ENCODE measurements around the gene HOXB4.

HOXB4 gene

GRCh38 chr17:48577946-48578615 is at the start of gene HOXB4:
Gene HOXB4, minus strand, starts transcription at chr17:48578350. Its CDS starts 31 bp downstream, at chr17:48578319.
- DNase-seq, result peak; percentile 32

GRCh38 chr17:48627118-48627597 is 49.0 kb upstream of the HOXB4 start:
- DNase-seq, result no peak

DNA sequence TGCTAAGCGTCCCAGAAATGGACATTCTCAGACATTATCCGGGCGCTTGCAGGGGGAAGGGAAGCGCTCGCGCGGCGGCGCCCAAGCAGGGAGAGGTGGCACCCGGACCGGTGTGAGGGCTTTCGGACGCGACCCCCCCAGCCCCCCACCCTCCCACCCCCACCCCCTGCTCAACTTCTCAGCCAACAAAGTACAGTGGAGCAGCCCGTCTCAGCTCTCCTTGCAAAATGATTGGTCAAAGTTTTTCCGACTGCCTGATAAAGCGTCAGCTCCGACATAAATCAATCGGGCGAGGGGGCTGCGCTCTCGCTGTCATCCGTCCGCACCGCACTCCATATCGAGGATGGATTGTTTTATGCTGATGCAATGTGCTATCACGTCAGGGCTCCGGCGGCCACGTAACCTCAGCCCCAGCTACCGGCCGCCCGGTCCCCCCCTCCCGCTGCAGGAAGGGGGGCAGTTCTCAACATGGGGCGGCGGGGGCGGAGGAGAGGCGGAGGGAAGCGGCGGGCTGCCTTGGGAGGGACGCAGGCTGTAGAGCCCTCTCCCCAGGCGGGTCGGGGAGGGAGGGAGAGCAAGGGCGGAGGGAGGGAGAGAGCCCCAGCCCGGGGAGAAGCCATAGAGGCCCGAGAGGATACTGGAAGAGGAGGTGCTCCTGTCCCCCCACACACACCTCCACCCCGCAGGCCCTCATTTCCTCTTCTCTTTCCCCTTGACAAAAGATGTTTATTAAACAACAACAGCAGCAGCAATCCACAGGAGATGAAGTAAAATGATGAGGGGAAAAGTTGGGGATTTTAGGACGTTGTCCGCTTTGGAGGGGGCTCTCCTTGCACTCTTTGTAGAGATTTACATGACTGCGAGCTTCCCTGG is 48.3 kb upstream of the HOXB4 start, which contains the start of gene HOXB9:
TSS of gene HOXB9 (minus strand) at position 114 of the 873 bp plus-strand sequence. CDS start at position 25, 89 bp downstream.
- peak; percentile 28 for DNase-seq

- DNase-seq, result peak; percentile 50
Observed at GRCh38 chr17:48625495-48626244, 47.5 kb upstream of the HOXB4 start.

- DNase-seq, result peak; percentile 33
Observed at GRCh38 chr17:48624544-48625494, 46.7 kb upstream of the HOXB4 start.

- DNase-seq, result no peak
Observed at GRCh38 chr17:48624118-48624517, 46.0 kb upstream of the HOXB4 start.

GRCh38 chr17:48623583-48623982 is 45.4 kb upstream of the HOXB4 start:
- DNase-seq, result no peak

GRCh38 chr17:48622857-48623256 is 44.7 kb upstream of the HOXB4 start:
- DNase-seq, result no peak

DNA sequence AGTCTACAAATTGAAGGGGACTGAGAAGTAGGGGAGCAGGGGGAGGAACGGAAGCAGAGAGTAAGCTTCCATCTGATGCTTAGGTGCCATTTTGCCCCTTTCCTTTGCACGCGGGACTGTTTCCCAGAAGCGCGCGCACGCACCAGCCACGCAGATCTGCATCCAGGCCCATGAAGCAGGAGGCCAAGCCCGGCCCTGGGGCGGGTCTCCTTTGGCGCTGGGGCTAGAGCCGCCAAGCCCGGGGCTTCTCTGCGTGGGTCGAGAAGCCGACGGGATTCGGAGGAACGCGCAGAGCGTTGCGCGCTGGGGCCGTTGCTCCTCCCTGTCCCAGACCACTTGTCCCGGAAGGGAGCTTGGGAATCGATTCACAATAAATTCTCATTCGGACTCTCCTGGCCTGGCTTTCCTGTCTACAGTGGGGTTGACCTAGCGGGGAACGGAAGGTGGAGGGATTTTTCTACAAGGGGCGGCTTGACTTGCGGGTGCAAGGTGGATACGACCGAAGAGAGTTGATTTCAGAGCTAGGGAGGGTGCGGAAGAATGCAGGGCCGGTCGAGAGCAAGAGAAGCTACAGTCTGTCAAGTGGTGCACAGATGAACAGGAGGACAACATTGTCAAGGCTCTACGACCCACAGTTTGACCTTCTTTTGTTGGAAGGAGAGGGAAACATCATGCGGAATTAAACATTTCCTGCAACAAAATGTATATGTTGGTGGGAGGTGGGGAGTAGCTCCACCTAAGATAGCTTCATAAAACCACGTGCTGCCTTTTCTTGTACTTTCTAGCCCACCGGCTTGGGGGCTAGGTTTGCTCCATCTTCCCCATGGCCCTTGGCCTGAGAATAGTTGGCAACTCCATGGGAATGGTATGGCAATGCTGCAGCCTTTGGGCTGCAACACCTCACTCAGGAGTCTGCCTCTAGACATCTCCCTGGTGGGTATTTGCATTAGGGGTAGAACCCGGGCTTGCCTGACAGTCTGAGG is 43.6 kb upstream of the HOXB4 start:
- no peak for DNase-seq

GRCh38 chr17:48620461-48621139 is 42.5 kb upstream of the HOXB4 start:
- DNase-seq, result no peak

GRCh38 chr17:48619826-48620449 is 41.8 kb upstream of the HOXB4 start:
- no peak for DNase-seq

GRCh38 chr17:48618256-48618896 is 40.2 kb upstream of the HOXB4 start:
- peak; percentile 81 for DNase-seq

DNA sequence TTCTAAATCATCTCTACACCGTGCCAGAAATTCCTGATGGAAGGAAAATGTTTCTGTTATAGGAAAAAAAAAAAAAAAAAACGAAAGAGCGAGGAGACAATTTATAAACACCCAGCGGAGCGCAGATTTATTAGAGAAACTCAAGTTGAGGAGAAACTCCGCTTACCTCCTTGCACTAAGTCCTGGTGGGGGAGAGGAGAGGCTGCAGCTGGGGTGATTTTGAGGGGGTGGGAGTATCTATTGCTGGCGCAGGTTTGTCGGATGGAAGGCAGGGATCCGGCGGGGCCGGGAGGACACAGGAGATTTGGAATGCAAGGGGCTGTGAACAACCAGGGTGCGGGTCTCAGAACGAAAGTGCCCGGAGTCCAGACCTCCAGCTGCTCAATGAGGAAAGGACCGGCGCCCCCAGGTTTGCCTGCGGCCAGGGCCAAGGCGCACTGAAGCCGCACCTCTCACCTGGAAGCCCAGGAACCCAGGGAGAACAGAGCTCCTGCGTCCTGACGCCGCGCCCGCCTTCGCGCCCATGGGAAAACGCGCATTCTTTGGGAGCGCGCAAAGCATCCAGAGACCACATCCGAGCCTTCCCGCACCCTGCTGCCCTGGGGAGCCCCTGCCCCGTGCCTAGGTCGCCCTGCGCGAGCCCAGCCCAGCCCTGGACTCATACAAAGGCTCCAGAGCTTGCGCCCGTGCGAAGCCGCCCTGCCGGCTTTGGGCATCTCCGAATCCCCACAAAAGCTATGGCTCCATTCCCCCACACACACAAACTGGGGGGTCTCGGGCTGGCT is 39.5 kb upstream of the HOXB4 start:
- peak; percentile 43 for DNase-seq

- DNase-seq, result no peak
Observed at GRCh38 chr17:48616717-48617470, 38.7 kb upstream of the HOXB4 start.

DNA sequence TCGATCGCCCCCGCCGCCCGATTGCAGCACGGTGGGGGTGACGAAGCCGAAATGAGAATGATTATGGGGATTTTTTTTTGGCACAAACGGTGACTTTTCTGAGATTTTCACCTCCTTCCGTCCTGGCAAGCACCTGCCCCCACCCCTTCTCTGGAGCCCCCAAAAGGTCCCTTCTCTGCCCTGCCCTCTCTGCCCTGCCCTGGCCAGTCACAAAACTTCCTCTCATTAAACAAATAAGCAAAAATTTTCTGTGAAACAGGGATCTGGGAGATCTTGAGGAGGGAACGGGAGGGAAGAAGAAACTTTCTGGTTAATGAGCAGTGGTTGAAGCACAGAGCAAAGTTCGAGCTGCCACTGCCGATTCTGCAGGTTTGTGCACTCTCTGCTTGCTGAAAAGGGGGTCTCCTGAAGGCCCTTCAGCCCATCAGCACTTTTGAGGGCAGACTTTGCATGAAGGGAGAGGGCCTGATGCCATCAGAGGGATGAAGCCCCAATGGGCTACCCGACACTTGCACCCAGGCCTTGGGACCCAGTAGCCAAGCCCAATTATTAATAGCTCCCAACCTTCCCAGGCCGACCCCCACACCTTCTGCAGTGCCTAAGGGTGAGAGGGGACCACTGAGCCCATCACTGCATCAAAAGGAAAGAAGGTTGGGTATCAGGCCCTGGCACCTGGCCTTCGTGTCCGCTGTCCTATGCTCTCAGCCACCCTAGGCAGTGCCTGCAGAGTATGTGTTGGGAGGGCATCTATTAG is 38.0 kb upstream of the HOXB4 start:
- no peak for DNase-seq

Data from NCI-H146 (cell line).